Activated CD8-positive, alpha-beta memory T cell treated with anti-CD3 and anti-CD28 coated beads, Interleukin-2, amount 50 U/mL, for 24 hours (primary cell): ENCODE results near the gene HOXC4.

ENCODE experiments used
- DNase-seq: peaks from one replicate; pipeline ENCODE4 v3.0.0-alpha.2; 2020; ENCODE audit errors: extremely low read depth

The HOXC4 gene

GRCh38 chr12:54053751-54054741 is at the start of gene HOXC4:
Gene HOXC4, plus strand, starts transcription at chr12:54053835. Its CDS starts 88 bp downstream, at chr12:54053923.
- DNase-seq: no peak

GRCh38 chr12:54004063-54004840 is 49.4 kb upstream of the HOXC4 start:
- DNase-seq: no peak

- DNase-seq: no peak
Measured at GRCh38 chr12:54004841-54005530, 48.6 kb upstream of the HOXC4 start.

GRCh38 chr12:54005531-54005852 is 48.1 kb upstream of the HOXC4 start:
- no peak for DNase-seq

- peak; percentile 57 for DNase-seq
Measured at GRCh38 chr12:54005853-54006558, 47.6 kb upstream of the HOXC4 start.

- DNase-seq: no peak
Measured at GRCh38 chr12:54006559-54007220, 46.9 kb upstream of the HOXC4 start.

GRCh38 chr12:54007538-54008259 is 45.9 kb upstream of the HOXC4 start:
- no peak for DNase-seq

- no peak for DNase-seq
Measured at GRCh38 chr12:54008260-54008552, 45.4 kb upstream of the HOXC4 start.

- DNase-seq: no peak
Measured at GRCh38 chr12:54009171-54010052, 44.2 kb upstream of the HOXC4 start.

GRCh38 chr12:54010053-54010971 is 43.3 kb upstream of the HOXC4 start:
- DNase-seq: no peak

- DNase-seq: no peak
Measured at GRCh38 chr12:54010972-54011664, 42.5 kb upstream of the HOXC4 start.

- no peak for DNase-seq
Measured at GRCh38 chr12:54011665-54012532, 41.7 kb upstream of the HOXC4 start.

GRCh38 chr12:54012631-54013409 is 40.8 kb upstream of the HOXC4 start:
- no peak for DNase-seq

- DNase-seq: no peak
Measured at GRCh38 chr12:54014377-54015017, 39.1 kb upstream of the HOXC4 start.
